T-helper 2 cell treated with Interferon-gamma antibody and Interleukin-4, amounts not matched to agents 5 μg/mL and 100 μg/mL, for 36 hours (primary cell): ENCODE measurements around the gene SLCO1B3.
"Not testable (repeated sequence)": the region's sequence is repeated elsewhere in the genome, so short reads cannot be mapped to it uniquely, and the experiment has no call there.

ENCODE experiments used
- DNase-seq: peaks from one replicate; pipeline ENCODE4 v3.0.0; 2021; ENCODE audit warnings: low spot score
- H3K27ac Mint-ChIP-seq: one replicate; pipeline ENCODE4 v1.8.0; 2021; ENCODE audit warnings: mild to moderate bottlenecking, mixed read lengths
- H3K27me3 Mint-ChIP-seq: one replicate; pipeline ENCODE4 v1.8.0; 2021; ENCODE audit warnings: low read depth, mixed read lengths
- H3K36me3 Mint-ChIP-seq: one replicate; pipeline ENCODE4 v1.8.0; 2021; ENCODE audit warnings: low read depth, mixed read lengths
- H3K4me1 Mint-ChIP-seq: one replicate; pipeline ENCODE4 v1.8.0; 2021; ENCODE audit warnings: low read depth, mixed read lengths
- H3K4me3 Mint-ChIP-seq: one replicate; pipeline ENCODE4 v1.8.0; 2022; ENCODE audit warnings: mild to moderate bottlenecking, moderate library complexity, mixed read lengths
- H3K9me3 Mint-ChIP-seq: one replicate; pipeline ENCODE4 v1.8.0; 2021; ENCODE audit warnings: mixed read lengths

The SLCO1B3 gene, protein sequence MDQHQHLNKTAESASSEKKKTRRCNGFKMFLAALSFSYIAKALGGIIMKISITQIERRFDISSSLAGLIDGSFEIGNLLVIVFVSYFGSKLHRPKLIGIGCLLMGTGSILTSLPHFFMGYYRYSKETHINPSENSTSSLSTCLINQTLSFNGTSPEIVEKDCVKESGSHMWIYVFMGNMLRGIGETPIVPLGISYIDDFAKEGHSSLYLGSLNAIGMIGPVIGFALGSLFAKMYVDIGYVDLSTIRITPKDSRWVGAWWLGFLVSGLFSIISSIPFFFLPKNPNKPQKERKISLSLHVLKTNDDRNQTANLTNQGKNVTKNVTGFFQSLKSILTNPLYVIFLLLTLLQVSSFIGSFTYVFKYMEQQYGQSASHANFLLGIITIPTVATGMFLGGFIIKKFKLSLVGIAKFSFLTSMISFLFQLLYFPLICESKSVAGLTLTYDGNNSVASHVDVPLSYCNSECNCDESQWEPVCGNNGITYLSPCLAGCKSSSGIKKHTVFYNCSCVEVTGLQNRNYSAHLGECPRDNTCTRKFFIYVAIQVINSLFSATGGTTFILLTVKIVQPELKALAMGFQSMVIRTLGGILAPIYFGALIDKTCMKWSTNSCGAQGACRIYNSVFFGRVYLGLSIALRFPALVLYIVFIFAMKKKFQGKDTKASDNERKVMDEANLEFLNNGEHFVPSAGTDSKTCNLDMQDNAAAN

GRCh38 chr12:20810487-20810886 lies at the start of gene SLCO1B3:
TSS of gene SLCO1B3 (plus strand) at chr12:20810705. CDS start at chr12:20815739, 5,034 bp downstream.
- peaks cover 4% of the 10 kb centered on the region for H3K9me3 Mint-ChIP-seq
- H3K36me3 Mint-ChIP-seq = no peaks in the 10 kb centered on the region
- H3K27ac Mint-ChIP-seq = no peak within 1 kb of the TSS
- no peaks in the 10 kb centered on the region for H3K4me1 Mint-ChIP-seq
- H3K4me3 Mint-ChIP-seq = no peak within 1 kb of the TSS
- DNase-seq = no peak
- H3K27me3 Mint-ChIP-seq = no peaks in the 10 kb centered on the region

- Mint-ChIP-seq H3K36me3 (no peaks in the 10 kb centered on the region), H3K27ac (no peak overlapping the region), H3K4me3 (no peak overlapping the region), H3K4me1 (no peaks in the 10 kb centered on the region), H3K9me3 (peaks cover 18% of the 10 kb centered on the region), H3K27me3 (no peaks in the 10 kb centered on the region)
- DNase-seq = no peak
Measured at GRCh38 chr12:20777420-20777819, 33.1 kb upstream of the SLCO1B3 start.

DNA sequence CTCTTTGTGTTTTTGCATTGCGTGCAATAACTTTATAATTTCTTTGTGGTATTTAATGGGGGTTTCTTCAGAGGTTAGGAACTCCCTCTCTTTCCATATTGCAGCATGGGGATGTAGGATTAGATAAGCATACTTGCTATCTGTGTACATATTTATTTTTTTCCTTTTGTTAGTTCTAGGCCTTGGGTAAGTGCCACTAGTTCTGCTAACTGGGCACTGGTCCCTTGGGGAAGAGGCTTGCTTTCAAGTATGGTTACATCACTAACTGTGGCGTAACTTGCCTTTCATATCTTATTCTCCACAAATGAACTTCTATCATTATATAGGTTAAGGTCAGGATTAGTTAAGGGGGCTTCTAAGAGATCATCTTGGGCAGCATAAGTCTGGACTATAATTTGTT lies 31.5 kb upstream of the SLCO1B3 start:
- no peaks in the 10 kb centered on the region for H3K4me1 Mint-ChIP-seq
- peaks cover 22% of the 10 kb centered on the region for H3K9me3 Mint-ChIP-seq
- no peak overlapping the region for H3K27ac Mint-ChIP-seq
- H3K4me3 Mint-ChIP-seq = no peak overlapping the region
- no peaks in the 10 kb centered on the region for H3K36me3 Mint-ChIP-seq
- no peaks in the 10 kb centered on the region for H3K27me3 Mint-ChIP-seq
- DNase-seq = no peak

- DNase-seq, H3K4me1 Mint-ChIP-seq, H3K27ac Mint-ChIP-seq, H3K36me3 Mint-ChIP-seq, H3K4me3 Mint-ChIP-seq, H3K27me3 Mint-ChIP-seq: not testable (repeated sequence)
- H3K9me3 Mint-ChIP-seq = peaks cover 26% of the 10 kb centered on the region
Measured at GRCh38 chr12:20779971-20780370, 30.5 kb upstream of the SLCO1B3 start.

DNA sequence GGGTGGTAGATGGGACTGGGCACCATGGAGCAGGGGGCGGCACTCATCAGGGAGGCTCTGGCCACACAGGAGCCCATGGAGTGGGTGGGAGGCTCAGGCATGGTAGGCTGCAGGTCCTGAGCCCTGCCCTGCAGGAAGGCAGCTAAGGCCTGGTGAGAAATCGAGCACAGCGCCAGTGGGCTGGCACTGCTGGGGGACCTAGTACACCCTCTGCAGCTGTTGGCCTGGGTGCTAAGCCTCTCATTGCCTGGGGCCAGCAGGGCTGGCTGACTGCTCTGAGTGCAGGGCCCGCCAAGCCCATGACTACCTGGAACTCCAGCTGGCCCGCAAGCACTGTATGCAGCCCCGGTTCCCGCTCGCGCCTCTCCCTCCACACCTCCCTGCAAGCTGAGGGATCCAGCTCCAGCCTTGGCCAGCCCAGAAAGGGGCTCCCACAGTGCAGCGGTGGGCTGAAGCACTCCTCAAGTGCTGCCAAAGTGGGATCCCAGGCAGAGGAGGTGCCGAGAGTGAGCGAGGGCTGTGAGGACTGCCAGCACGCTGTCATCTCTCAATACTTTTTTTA lies 26.6 kb upstream of the SLCO1B3 start:
- H3K27me3 Mint-ChIP-seq, H3K4me3 Mint-ChIP-seq, DNase-seq, H3K4me1 Mint-ChIP-seq, H3K36me3 Mint-ChIP-seq, H3K27ac Mint-ChIP-seq: not testable (repeated sequence)
- H3K9me3 Mint-ChIP-seq = peaks cover 14% of the 10 kb centered on the region

DNA sequence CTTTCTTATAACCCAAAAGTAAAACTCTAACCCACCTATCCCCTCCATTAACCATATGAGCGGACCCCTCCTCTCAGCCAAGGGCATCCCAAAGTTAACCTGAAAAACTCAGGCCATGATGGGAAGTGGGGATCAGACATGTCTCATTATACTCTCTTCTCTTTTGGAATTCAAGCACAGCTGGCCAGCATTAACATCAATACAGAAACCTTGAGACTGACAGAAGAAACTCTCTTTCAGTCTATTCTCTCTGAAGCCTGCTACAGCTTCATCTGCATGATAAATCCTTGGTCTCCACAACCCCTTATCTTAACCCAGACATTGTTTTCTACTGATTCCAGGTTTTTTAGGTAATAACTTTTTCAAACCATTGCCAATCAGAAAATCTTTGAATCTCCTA lies 17.5 kb upstream of the SLCO1B3 start:
- Mint-ChIP-seq H3K36me3 (no peaks in the 10 kb centered on the region), H3K9me3 (peaks cover 7% of the 10 kb centered on the region), H3K4me3 (no peak overlapping the region), H3K27me3 (no peaks in the 10 kb centered on the region), H3K27ac (no peak overlapping the region), H3K4me1 (no peaks in the 10 kb centered on the region)
- no peak for DNase-seq

GRCh38 chr12:20798554-20798953 lies 12.0 kb upstream of the SLCO1B3 start:
- Mint-ChIP-seq H3K4me3 (no peak overlapping the region), H3K27ac (no peak overlapping the region), H3K4me1 (no peaks in the 10 kb centered on the region), H3K36me3 (no peaks in the 10 kb centered on the region), H3K9me3 (peaks cover 3% of the 10 kb centered on the region), H3K27me3 (no peaks in the 10 kb centered on the region)
- no peak for DNase-seq

GRCh38 chr12:20800160-20800559 lies 10.3 kb upstream of the SLCO1B3 start:
- Mint-ChIP-seq H3K27me3 (no peaks in the 10 kb centered on the region), H3K4me1 (no peaks in the 10 kb centered on the region), H3K27ac (no peak overlapping the region), H3K36me3 (no peaks in the 10 kb centered on the region), H3K4me3 (no peak overlapping the region), H3K9me3 (no peaks in the 10 kb centered on the region)
- no peak for DNase-seq

GRCh38 chr12:20801035-20801434 lies 9.5 kb upstream of the SLCO1B3 start:
- no peak overlapping the region for H3K27ac Mint-ChIP-seq
- H3K27me3 Mint-ChIP-seq = no peaks in the 10 kb centered on the region
- no peaks in the 10 kb centered on the region for H3K4me1 Mint-ChIP-seq
- no peak overlapping the region for H3K4me3 Mint-ChIP-seq
- no peaks in the 10 kb centered on the region for H3K9me3 Mint-ChIP-seq
- DNase-seq = no peak
- H3K36me3 Mint-ChIP-seq = no peaks in the 10 kb centered on the region

GRCh38 chr12:20805921-20806320 lies 4.6 kb upstream of the SLCO1B3 start:
- Mint-ChIP-seq H3K4me3 (no peak overlapping the region), H3K4me1 (no peaks in the 10 kb centered on the region), H3K27ac (no peak overlapping the region), H3K27me3 (no peaks in the 10 kb centered on the region), H3K9me3 (peaks cover 4% of the 10 kb centered on the region), H3K36me3 (no peaks in the 10 kb centered on the region)
- no peak for DNase-seq

GRCh38 chr12:20807192-20808080 lies 3.1 kb upstream of the SLCO1B3 start:
- H3K4me3 Mint-ChIP-seq = no peak overlapping the region

GRCh38 chr12:20808521-20808920 lies 2.0 kb upstream of the SLCO1B3 start:
- H3K4me1 Mint-ChIP-seq = no peaks in the 10 kb centered on the region

More at GRCh38 chr12:20807192-20808080, 3.1 kb upstream of the SLCO1B3 start:
- no peaks in the 10 kb centered on the region for H3K27me3 Mint-ChIP-seq
- H3K36me3 Mint-ChIP-seq = no peaks in the 10 kb centered on the region
- H3K4me1 Mint-ChIP-seq = no peaks in the 10 kb centered on the region
- no peak overlapping the region for H3K27ac Mint-ChIP-seq
- peaks cover 4% of the 10 kb centered on the region for H3K9me3 Mint-ChIP-seq
- DNase-seq = no peak

DNA sequence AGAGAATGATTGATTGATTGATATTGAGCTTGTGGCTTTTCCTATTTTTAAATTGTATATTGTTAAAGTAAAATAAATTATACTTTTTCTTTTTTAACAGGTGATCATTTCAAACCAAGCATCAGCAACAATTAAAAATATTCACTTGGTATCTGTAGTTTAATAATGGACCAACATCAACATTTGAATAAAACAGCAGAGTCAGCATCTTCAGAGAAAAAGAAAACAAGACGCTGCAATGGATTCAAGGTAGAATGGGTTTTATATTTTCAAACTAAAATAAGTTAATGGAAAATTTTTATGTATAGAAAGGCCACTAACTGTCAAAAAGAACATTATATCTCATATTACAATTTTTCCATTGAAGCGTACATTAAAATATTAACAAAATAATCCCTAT lies 5.1 kb downstream of the SLCO1B3 start:
- Mint-ChIP-seq H3K4me3 (no peak overlapping the region), H3K27ac (no peak overlapping the region), H3K36me3 (no peaks in the 10 kb centered on the region), H3K27me3 (no peaks in the 10 kb centered on the region), H3K4me1 (no peaks in the 10 kb centered on the region), H3K9me3 (peaks cover 20% of the 10 kb centered on the region)
- no peak for DNase-seq

More at GRCh38 chr12:20808521-20808920, 2.0 kb upstream of the SLCO1B3 start:
- H3K36me3 Mint-ChIP-seq = no peaks in the 10 kb centered on the region
- no peaks in the 10 kb centered on the region for H3K27me3 Mint-ChIP-seq
- no peak overlapping the region for H3K4me3 Mint-ChIP-seq
- H3K27ac Mint-ChIP-seq = no peak overlapping the region
- DNase-seq = no peak
- peaks cover 4% of the 10 kb centered on the region for H3K9me3 Mint-ChIP-seq
